Cardiac muscle cell (in vitro differentiated cells and primary cell): ENCODE data around the gene TMC2. TPM values are rescaled to one million over a fixed set of nuclear protein-coding genes. Genes with fewer than 3 reads are reported as not detected.

Experiments
- DNase-seq, 2 donors: peaks; one replicate each; pipeline versions ENCODE4 v3.0.0 to v3.0.0-alpha.2; 2010 to 2017; ENCODE audit warnings: low read depth in 1 of 2, low spot score in 1 of 2
- H3K27ac ChIP-seq: fragments of 200-600 bp; sonication (generic); 2 replicates; pipeline ENCODE4 v1.5.1; 2016
- H3K27me3 ChIP-seq: fragments of 200-600 bp; sonication (generic); 2 replicates; pipeline ENCODE4 v1.6.0; 2016; ENCODE audit warnings: control low read depth
- H3K36me3 ChIP-seq: fragments of 200-600 bp; sonication (generic); 2 replicates; pipeline ENCODE4 v1.5.1; 2016; ENCODE audit warnings: control low read depth
- H3K4me1 ChIP-seq: fragments of 200-600 bp; sonication (generic); 2 replicates; pipeline ENCODE4 v1.8.1; 2017; ENCODE audit warnings: low read depth, mild to moderate bottlenecking, mixed run types
- H3K4me3 ChIP-seq: fragments of 200-600 bp; sonication (generic); 2 replicates; pipeline ENCODE4 v1.5.1; 2016; ENCODE audit warnings: mild to moderate bottlenecking
- H3K9me3 ChIP-seq: fragments of 200-600 bp; sonication (generic); 2 replicates; pipeline ENCODE4 v1.5.1; 2017; ENCODE audit warnings: low read depth, mild to moderate bottlenecking, control low read depth
- CTCF ChIP-seq: IDR thresholded peaks from 2 replicates; pipeline ENCODE4 v1.5.1; 2012; ENCODE audit warnings: low read depth, mild to moderate bottlenecking, low read length
- polyA plus RNA-seq: library from polyadenylated mRNA; unstranded; fragments of >200 nt; fragmentation: Nextera tagmentation; extraction: Ambion mirVana; gene quantifications from 2 replicates; pipeline ENCODE4 v1.2.1, GENCODE V29; 2016
- total RNA-seq: library from RNA; depleted of rRNA; stranded (reverse); fragments of >200 nt; gene quantifications from 2 replicates; pipeline ENCODE4 v1.2.3, GENCODE V29; 2016

TMC2 gene
- total and polyA plus RNA-seq, 2 experiments from 2014 or later, result not detected

- H3K4me1 ChIP-seq, result no peaks in the 10 kb centered on the region
- TF ChIP-seq CTCF, result no peak
- no peaks in the 10 kb centered on the region for H3K9me3 ChIP-seq
- no peak for DNase-seq
- H3K27ac ChIP-seq, result no peak overlapping the region
- no peaks in the 10 kb centered on the region for H3K36me3 ChIP-seq
- H3K27me3 ChIP-seq, result no peaks in the 10 kb centered on the region
- no peak overlapping the region for H3K4me3 ChIP-seq
Observed at GRCh38 chr20:2603816-2604505, 67.6 kb downstream of the TMC2 start.

- no peak for TF ChIP-seq CTCF
- no peaks in the 10 kb centered on the region for H3K36me3 ChIP-seq
- no peaks in the 10 kb centered on the region for H3K27me3 ChIP-seq
- DNase-seq, result no peak
- no peaks in the 10 kb centered on the region for H3K4me1 ChIP-seq
- no peak overlapping the region for H3K27ac ChIP-seq
- H3K4me3 ChIP-seq, result no peak overlapping the region
- H3K9me3 ChIP-seq, result no peaks in the 10 kb centered on the region
Observed at GRCh38 chr20:2604506-2604835, 68.1 kb downstream of the TMC2 start.

GRCh38 chr20:2606507-2607006, 70.2 kb downstream of the TMC2 start:
- TF ChIP-seq CTCF, result no peak
- Histone ChIP-seq H3K27me3 (peaks cover 7% of the 10 kb centered on the region), H3K4me1 (no peaks in the 10 kb centered on the region), H3K36me3 (no peaks in the 10 kb centered on the region), H3K9me3 (no peaks in the 10 kb centered on the region), H3K27ac (no peak overlapping the region), H3K4me3 (no peak overlapping the region)
- no peak for DNase-seq

- no peak for TF ChIP-seq CTCF
- DNase-seq, result no peak
- no peaks in the 10 kb centered on the region for H3K36me3 ChIP-seq
- H3K4me1 ChIP-seq, result no peaks in the 10 kb centered on the region
- no peak overlapping the region for H3K27ac ChIP-seq
- H3K27me3 ChIP-seq, result peaks cover 8% of the 10 kb centered on the region
- no peak overlapping the region for H3K4me3 ChIP-seq
- no peaks in the 10 kb centered on the region for H3K9me3 ChIP-seq
Observed at GRCh38 chr20:2610326-2610725, 74.0 kb downstream of the TMC2 start.

GRCh38 chr20:2610941-2611720, 74.8 kb downstream of the TMC2 start:
- Histone ChIP-seq H3K27ac (no peak overlapping the region), H3K36me3 (no peaks in the 10 kb centered on the region), H3K4me1 (no peaks in the 10 kb centered on the region), H3K4me3 (no peak overlapping the region), H3K27me3 (peaks cover 8% of the 10 kb centered on the region), H3K9me3 (no peaks in the 10 kb centered on the region)
- no peak for DNase-seq
- TF ChIP-seq CTCF, result no peak
